GM23338 (cell line): ENCODE data around the gene ECT2. TPM values are rescaled to one million over a fixed set of nuclear protein-coding genes. Genes with fewer than 3 reads are reported as not detected.
A peak's percentile ranks its signal among the peaks of the same experiment; 100 is the strongest.

ENCODE experiments used
- ATAC-seq: fragments of 200-7000 bp; cut with Tn5 transposase; 3 replicates; pipeline ENCODE4 v1.9.1; 2020
- DNase-seq: peaks from one replicate; pipeline ENCODE4 v3.0.0-alpha.2; 2015; ENCODE audit warnings: low spot score
- H2AFZ ChIP-seq: fragments of 200-600 bp; sonication (generic); 2 replicates; pipeline ENCODE4 v1.8.0; 2016; ENCODE audit warnings: antibody characterized with exemption, mild to moderate bottlenecking, moderate library complexity
- H3F3A ChIP-seq: fragments of 200-600 bp; sonication (generic); replicated peaks from 2 replicates; pipeline ENCODE4 v1.8.0; 2017; ENCODE audit warnings: antibody characterized with exemption, mixed run types, low read depth
- H3K27ac ChIP-seq: fragments of 200-600 bp; sonication (generic); 2 replicates; pipeline ENCODE4 v1.6.1; 2016; ENCODE audit warnings: low read depth
- H3K27me3 ChIP-seq: fragments of 200-600 bp; sonication (generic); 2 replicates; pipeline ENCODE4 v1.8.0; 2016; ENCODE audit warnings: mild to moderate bottlenecking, mixed run types, moderate library complexity; ENCODE audit not compliant: insufficient read depth
- H3K36me3 ChIP-seq: fragments of 200-600 bp; sonication (generic); 2 replicates; pipeline ENCODE4 v1.8.0; 2016; ENCODE audit warnings: mild to moderate bottlenecking; ENCODE audit not compliant: insufficient read depth
- H3K4me1 ChIP-seq: fragments of 200-600 bp; sonication (generic); 2 replicates; pipeline ENCODE4 v1.8.0; 2016; ENCODE audit warnings: mild to moderate bottlenecking, moderate library complexity; ENCODE audit not compliant: insufficient read depth
- H3K4me2 ChIP-seq: fragments of 200-600 bp; sonication (generic); 2 replicates; pipeline ENCODE4 v1.7.1; 2017; ENCODE audit warnings: mixed run types
- H3K4me3 ChIP-seq: fragments of 200-600 bp; sonication (generic); 2 replicates; pipeline ENCODE4 v1.6.1; 2016; ENCODE audit warnings: mixed run types
- H3K79me2 ChIP-seq: fragments of 200-600 bp; sonication (generic); replicated peaks from 2 replicates; pipeline ENCODE4 v1.8.0; 2017; ENCODE audit warnings: mild to moderate bottlenecking; ENCODE audit not compliant: insufficient read depth
- H3K9me2 ChIP-seq: fragments of 200-600 bp; sonication (generic); 2 replicates; pipeline ENCODE4 v1.8.0; 2017; ENCODE audit not compliant: insufficient read depth
- H4K20me1 ChIP-seq: fragments of 200-600 bp; sonication (generic); replicated peaks from 2 replicates; pipeline ENCODE4 v1.8.0; 2017; ENCODE audit warnings: mild to moderate bottlenecking; ENCODE audit not compliant: insufficient read depth
- H3K27ac Mint-ChIP-seq: 2 replicates; pipeline ENCODE4 v1.8.0; 2020; ENCODE audit warnings: inconsistent platforms, mild to moderate bottlenecking, moderate library complexity, mixed read lengths
- H3K27me3 Mint-ChIP-seq: 3 replicates; pipeline ENCODE4 v1.8.0; 2022; ENCODE audit warnings: low read depth, mild to moderate bottlenecking, moderate library complexity, mixed read lengths, inconsistent platforms; ENCODE audit not compliant: insufficient read depth, poor library complexity
- H3K36me3 Mint-ChIP-seq: 3 replicates; pipeline ENCODE4 v1.8.0; 2021; ENCODE audit warnings: low read depth, mild to moderate bottlenecking, inconsistent platforms, moderate library complexity, mixed read lengths
- H3K4me1 Mint-ChIP-seq: 3 replicates; pipeline ENCODE4 v1.8.0; 2020; ENCODE audit warnings: mild to moderate bottlenecking, inconsistent platforms, mixed read lengths
- H3K4me3 Mint-ChIP-seq: 3 replicates; pipeline ENCODE4 v1.8.0; 2021; ENCODE audit warnings: moderate library complexity, mild to moderate bottlenecking, inconsistent platforms, mixed read lengths
- H3K9me3 Mint-ChIP-seq: 3 replicates; pipeline ENCODE4 v1.8.0; 2020; ENCODE audit warnings: moderate library complexity, mild to moderate bottlenecking, inconsistent platforms, mixed read lengths
- CREB1 ChIP-seq: fragments of 250-450 bp; sonication (Bioruptor Pico); IDR thresholded peaks from 2 replicates; pipeline ENCODE4 v1.5.0; 2020; ENCODE audit warnings: low read depth, mild to moderate bottlenecking, moderate library complexity
- CTCF ChIP-seq, 2 experiments: fragments of 200-600 bp in 1 of 2; sonication (generic) in 1 of 2; conservative IDR thresholded peaks; 2 replicates each; pipeline versions ENCODE4 v1.5.1 to v1.6.1; 2016 to 2017; ENCODE audit warnings: antibody characterized with exemption in 2 of 2, low read depth in 2 of 2, mild to moderate bottlenecking in 2 of 2, moderate library complexity in 1 of 2
- ETS1 ChIP-seq: IDR thresholded peaks from 2 replicates; pipeline ENCODE4 v1.6.1; 2016; ENCODE audit warnings: antibody characterized with exemption
- EZH2 ChIP-seq: fragments of 200-600 bp; sonication (generic); IDR thresholded peaks from one replicate; pipeline ENCODE4 v1.8.0; 2017; ENCODE audit warnings: antibody characterized with exemption, mild to moderate bottlenecking, low read depth; ENCODE audit not compliant: unreplicated experiment
- EZH2phosphoT487 ChIP-seq: fragments of 200-600 bp; sonication (generic); IDR thresholded peaks from one replicate; pipeline ENCODE4 v1.8.1; 2018; ENCODE audit warnings: antibody characterized with exemption; ENCODE audit not compliant: unreplicated experiment
- JUNB ChIP-seq: IDR thresholded peaks from one replicate; pipeline ENCODE4 v1.6.1; 2016; ENCODE audit warnings: antibody characterized with exemption; ENCODE audit not compliant: unreplicated experiment
- NANOG ChIP-seq: IDR thresholded peaks from 2 replicates; pipeline ENCODE4 v1.6.1; 2016; ENCODE audit warnings: antibody characterized with exemption, borderline replicate concordance
- POLR2AphosphoS5 ChIP-seq: IDR thresholded peaks from 2 replicates; pipeline ENCODE4 v1.6.1; 2016; ENCODE audit warnings: antibody characterized with exemption, low read depth
- REST ChIP-seq: IDR thresholded peaks from one replicate; pipeline ENCODE4 v1.6.1; 2018; ENCODE audit warnings: antibody characterized with exemption; ENCODE audit not compliant: unreplicated experiment
- STAT1 ChIP-seq: IDR thresholded peaks from one replicate; pipeline ENCODE4 v1.6.1; 2016; ENCODE audit warnings: antibody characterized with exemption; ENCODE audit not compliant: unreplicated experiment
- ZNF114 ChIP-seq: fragments of 250-450 bp; sonication (Bioruptor Pico); IDR thresholded peaks from 2 replicates; pipeline ENCODE4 v1.5.0; 2020; ENCODE audit warnings: mild to moderate bottlenecking, moderate library complexity
- ZNF331 ChIP-seq: fragments of 250-450 bp; sonication (Bioruptor Pico); IDR thresholded peaks from 2 replicates; pipeline ENCODE4 v1.5.0; 2020; ENCODE audit warnings: low read depth, mild to moderate bottlenecking, moderate library complexity
- polyA plus RNA-seq: library from polyadenylated mRNA; unstranded; fragments of >200 nt; fragmentation: Nextera tagmentation; extraction: Ambion mirVana; gene quantifications from 2 replicates; pipeline ENCODE4 v1.2.1, GENCODE V29; 2016
- total RNA-seq: library from RNA; depleted of rRNA; stranded (reverse); fragments of >200 nt; shearing (Covaris generic); gene quantifications from 2 replicates; pipeline ENCODE4 v1.2.3, GENCODE V29; 2014

Gene ECT2
- total and polyA plus RNA-seq, 2 experiments from 2014 or later: 102 to 111 TPM

GRCh38 chr3:172840463-172840862, 89.9 kb downstream of the ECT2 start (continued):
- no peak for TF ChIP-seq STAT1
- TF ChIP-seq ZNF331 (CRISPR knock-in tag): no peak
- no peak for TF ChIP-seq POLR2AphosphoS5
- TF ChIP-seq EZH2phosphoT487: no peak
- no peak for TF ChIP-seq NANOG
- TF ChIP-seq EZH2: no peak
- TF ChIP-seq CREB1 (CRISPR knock-in tag): no peak

GRCh38 chr3:172840913-172841312, 90.4 kb downstream of the ECT2 start:
- DNase-seq (peak; percentile 41), ATAC-seq (no peak)
- H3K27ac ChIP-seq: no peak overlapping the region
- Mint-ChIP-seq H3K27me3 (no peaks in the 10 kb centered on the region), H3K27ac (no peak overlapping the region), H3K9me3 (no peaks in the 10 kb centered on the region), H3K4me1 (peaks cover 6% of the 10 kb centered on the region), H3K36me3 (no peaks in the 10 kb centered on the region), H3K4me3 (no peak overlapping the region)
- H3K4me3 ChIP-seq: no peak overlapping the region
- no peaks in the 10 kb centered on the region for H3K27me3 ChIP-seq
- H3K4me2 ChIP-seq: 0 out of 2 replicates have a peak overlapping the region, but pooled peaks have one; percentile 9
- TF ChIP-seq EZH2 (no peak), REST (no peak), CREB1 (CRISPR knock-in tag) (no peak), EZH2phosphoT487 (no peak), ETS1 (no peak), STAT1 (no peak), POLR2AphosphoS5 (no peak), CTCF (conservative IDR thresholded peaks at IDR 0.05; ENCODE audit: low read depth in 2 of 2) (no peak), ZNF114 (CRISPR knock-in tag) (no peak), NANOG (no peak), JUNB (no peak), ZNF331 (CRISPR knock-in tag) (no peak)
- H3F3A ChIP-seq: no peaks in the 10 kb centered on the region
- H3K79me2 ChIP-seq: no peaks in the 10 kb centered on the region
- H3K9me2 ChIP-seq: no peaks in the 10 kb centered on the region
- H3K4me1 ChIP-seq: peaks cover 10% of the 10 kb centered on the region; the same call in 1 of the 2 replicates
- H3K36me3 ChIP-seq: no peaks in the 10 kb centered on the region
- H2AFZ ChIP-seq: no peak overlapping the region
- no peaks in the 10 kb centered on the region for H4K20me1 ChIP-seq
